Retinal pigment epithelial cell (primary cell): Measurements from ENCODE around the gene DAAM1.
A peak's percentile ranks its signal among the peaks of the same experiment; 100 is the strongest.

Experiments used
- DNase-seq: peaks from one replicate; pipeline ENCODE4 v3.0.0-alpha.2; 2010; ENCODE audit warnings: low read depth
- H3K4me3 ChIP-seq: 2 replicates; pipeline ENCODE4 v1.5.1; 2011; ENCODE audit warnings: mild to moderate bottlenecking, low read length, control low read depth, moderate library complexity
- CTCF ChIP-seq: conservative IDR thresholded peaks from 2 replicates; pipeline ENCODE4 v1.5.1; 2011; ENCODE audit warnings: low read depth, low read length, control low read depth, inconsistent platforms

The DAAM1 gene

GRCh38 chr14:59214702-59215302 lies 26.3 kb downstream of the DAAM1 start:
- DNase-seq: no peak
- no peak for TF ChIP-seq CTCF
- H3K4me3 ChIP-seq: no peak overlapping the region

- H3K4me3 ChIP-seq: no peak overlapping the region
- DNase-seq: peak; percentile 35
- no peak for TF ChIP-seq CTCF
Measured at GRCh38 chr14:59215322-59215721, 26.9 kb downstream of the DAAM1 start.

GRCh38 chr14:59215757-59216156 lies 27.3 kb downstream of the DAAM1 start:
- DNase-seq: no peak
- H3K4me3 ChIP-seq: no peak overlapping the region
- no peak for TF ChIP-seq CTCF

- H3K4me3 ChIP-seq: no peak overlapping the region
- no peak for DNase-seq
- no peak for TF ChIP-seq CTCF
Measured at GRCh38 chr14:59217011-59217410, 28.5 kb downstream of the DAAM1 start.

GRCh38 chr14:59221568-59221967 lies 33.1 kb downstream of the DAAM1 start:
- no peak for TF ChIP-seq CTCF
- H3K4me3 ChIP-seq: no peak overlapping the region
- DNase-seq: no peak

GRCh38 chr14:59224341-59224740 lies 35.9 kb downstream of the DAAM1 start:
- TF ChIP-seq CTCF: no peak

GRCh38 chr14:59225281-59225680 lies 36.8 kb downstream of the DAAM1 start:
- no peak for DNase-seq
- H3K4me3 ChIP-seq: no peak overlapping the region
- no peak for TF ChIP-seq CTCF

More at GRCh38 chr14:59224341-59224740, 35.9 kb downstream of the DAAM1 start:
- DNase-seq: no peak
- no peak overlapping the region for H3K4me3 ChIP-seq
